MV-4-11 (cell line): Measurements from ENCODE around the gene GPRIN3.
"Not testable (repeated sequence)": the region's sequence is repeated elsewhere in the genome, so short reads cannot be mapped to it uniquely, and the experiment has no call there.

Experiments used
- DNase-seq: peaks from one replicate; lab custom pipeline; 2025; lab: John Stamatoyannopoulos, UW

The GPRIN3 gene

GRCh38 chr4:89311433-89311832 is 3.8 kb upstream of the GPRIN3 start:
- no peak for DNase-seq

GRCh38 chr4:89309154-89309553 is 1.6 kb upstream of the GPRIN3 start:
- not testable (repeated sequence) for DNase-seq

GRCh38 chr4:89308161-89308500 is 531 bp upstream of the GPRIN3 start:
- no peak for DNase-seq

GRCh38 chr4:89307178-89307445 is 488 bp downstream of the GPRIN3 start:
- DNase-seq: no peak

GRCh38 chr4:89306486-89307177 is 968 bp downstream of the GPRIN3 start:
- DNase-seq: no peak

- peak; percentile 81 for DNase-seq
Observed at GRCh38 chr4:89305712-89306437, 1.7 kb downstream of the GPRIN3 start.

- no peak for DNase-seq
Observed at GRCh38 chr4:89305028-89305427, 2.6 kb downstream of the GPRIN3 start.

GRCh38 chr4:89303814-89304388 is 3.7 kb downstream of the GPRIN3 start:
- DNase-seq: peak; percentile 55

- DNase-seq: peak; percentile 85
Observed at GRCh38 chr4:89303177-89303576, 4.4 kb downstream of the GPRIN3 start.

- no peak for DNase-seq
Observed at GRCh38 chr4:89301902-89302301, 5.7 kb downstream of the GPRIN3 start.

- DNase-seq: no peak
Observed at GRCh38 chr4:89301003-89301402, 6.6 kb downstream of the GPRIN3 start.

- no peak for DNase-seq
Observed at GRCh38 chr4:89300499-89300898, 7.1 kb downstream of the GPRIN3 start.

GRCh38 chr4:89300060-89300459 is 7.5 kb downstream of the GPRIN3 start:
- no peak for DNase-seq

GRCh38 chr4:89299153-89299791 is 8.3 kb downstream of the GPRIN3 start:
- DNase-seq: no peak

- DNase-seq: peak; percentile 46
Observed at GRCh38 chr4:89298788-89299152, 8.8 kb downstream of the GPRIN3 start.

- DNase-seq: no peak
Observed at GRCh38 chr4:89298155-89298554, 9.4 kb downstream of the GPRIN3 start.

- peak; percentile 8 for DNase-seq
Observed at GRCh38 chr4:89296896-89297295, 10.7 kb downstream of the GPRIN3 start.

GRCh38 chr4:89296399-89296798 is 11.2 kb downstream of the GPRIN3 start:
- DNase-seq: no peak

- DNase-seq: no peak
Observed at GRCh38 chr4:89295415-89295927, 12.1 kb downstream of the GPRIN3 start.

- DNase-seq: peak; percentile 94
Observed at GRCh38 chr4:89294573-89295269, 12.9 kb downstream of the GPRIN3 start.

GRCh38 chr4:89293299-89293698 is 14.3 kb downstream of the GPRIN3 start:
- DNase-seq: no peak

- no peak for DNase-seq
Observed at GRCh38 chr4:89290727-89291516, 16.7 kb downstream of the GPRIN3 start.
